Stimulated activated naive CD8-positive, alpha-beta T cell treated with anti-CD3 and anti-CD28 coated beads, Interleukin-15, Interleukin-2, amounts not matched to agents 100 U/mL and 50 U/mL, for 24 hours (primary cell): ENCODE measurements around the gene SLPI.
A peak's percentile ranks its signal among the peaks of the same experiment; 100 is the strongest.

Experiments used
- ATAC-seq: fragments of 150-1000 bp; cut with Tn5 transposase; one replicate; pipeline ENCODE4 v1.10.0; 2021
- DNase-seq: peaks from one replicate; pipeline ENCODE4 v3.0.0; 2021

SLPI gene

GRCh38 chr20:45269754-45270270 lies 15.4 kb upstream of the SLPI start:
- ATAC-seq: no peak
- no peak for DNase-seq

- no peak for ATAC-seq
Observed at GRCh38 chr20:45269056-45269455, 14.7 kb upstream of the SLPI start.

GRCh38 chr20:45268531-45268930 lies 14.2 kb upstream of the SLPI start:
- DNase-seq (no peak), ATAC-seq (no peak)

More at GRCh38 chr20:45269056-45269455, 14.7 kb upstream of the SLPI start:
- DNase-seq: no peak

GRCh38 chr20:45266977-45267376 lies 12.6 kb upstream of the SLPI start:
- ATAC-seq: no peak

GRCh38 chr20:45263556-45264266 lies 9.3 kb upstream of the SLPI start:
- DNase-seq (no peak), ATAC-seq (no peak)

More at GRCh38 chr20:45266977-45267376, 12.6 kb upstream of the SLPI start:
- no peak for DNase-seq

GRCh38 chr20:45258664-45259063 lies 4.3 kb upstream of the SLPI start:
- ATAC-seq (no peak), DNase-seq (no peak)

- ATAC-seq (no peak), DNase-seq (no peak)
Observed at GRCh38 chr20:45258259-45258658, 3.9 kb upstream of the SLPI start.

- no peak for DNase-seq
- no peak for ATAC-seq
Observed at GRCh38 chr20:45257711-45258110, 3.3 kb upstream of the SLPI start.

GRCh38 chr20:45257161-45257560 lies 2.8 kb upstream of the SLPI start:
- DNase-seq (no peak), ATAC-seq (no peak)

- DNase-seq (no peak), ATAC-seq (no peak)
Observed at GRCh38 chr20:45253261-45253660, 1.1 kb downstream of the SLPI start.

- no peak for DNase-seq
- no peak for ATAC-seq
Observed at GRCh38 chr20:45251884-45252560, 2.3 kb downstream of the SLPI start.

GRCh38 chr20:45248609-45249008 lies 5.8 kb downstream of the SLPI start:
- DNase-seq: no peak
- ATAC-seq: no peak

GRCh38 chr20:45247865-45248264 lies 6.5 kb downstream of the SLPI start:
- DNase-seq (no peak), ATAC-seq (no peak)

GRCh38 chr20:45246109-45246508 lies 8.3 kb downstream of the SLPI start:
- DNase-seq (no peak), ATAC-seq (no peak)

- DNase-seq (no peak), ATAC-seq (no peak)
Observed at GRCh38 chr20:45238139-45238538, 16.2 kb downstream of the SLPI start.

- no peak for DNase-seq
- no peak for ATAC-seq
Observed at GRCh38 chr20:45235995-45236394, 18.4 kb downstream of the SLPI start.

GRCh38 chr20:45230631-45231030 lies 23.7 kb downstream of the SLPI start:
- DNase-seq: no peak
- ATAC-seq: no peak

- DNase-seq (peak; percentile 79), ATAC-seq (peak; percentile 40)
Observed at GRCh38 chr20:45229264-45230056, 24.9 kb downstream of the SLPI start.

- ATAC-seq (no peak), DNase-seq (no peak)
Observed at GRCh38 chr20:45226287-45226686, 28.1 kb downstream of the SLPI start.

GRCh38 chr20:45223136-45223535 lies 31.2 kb downstream of the SLPI start:
- no peak for DNase-seq
- ATAC-seq: no peak

GRCh38 chr20:45221076-45221475 lies 33.3 kb downstream of the SLPI start, which contains the start of gene SEMG2:
Gene SEMG2, plus strand, starts transcription at chr20:45221373. Its CDS starts 17 bp downstream, at chr20:45221390.
- no peak for DNase-seq
- ATAC-seq: no peak

GRCh38 chr20:45218636-45219035 lies 35.7 kb downstream of the SLPI start:
- ATAC-seq: no peak

GRCh38 chr20:45218124-45218523 lies 36.2 kb downstream of the SLPI start:
- no peak for ATAC-seq

More at GRCh38 chr20:45218636-45219035, 35.7 kb downstream of the SLPI start:
- DNase-seq: no peak

More at GRCh38 chr20:45218124-45218523, 36.2 kb downstream of the SLPI start:
- DNase-seq: no peak
